K562 (cell line): Measurements from ENCODE around the gene STK26. TPM values are rescaled to one million over a fixed set of nuclear protein-coding genes. Genes with fewer than 3 reads are reported as not detected.
A peak's percentile ranks its signal among the peaks of the same experiment; 100 is the strongest.

ENCODE experiments used
- ATAC-seq: fragments of 200-7000 bp; cut with Tn5 transposase; 3 replicates; pipeline ENCODE4 v1.9.1; 2020; ENCODE audit warnings: moderate library complexity
- BruUV-seq: library from RNA; stranded (reverse); fragments of 400-500 nt; replicated peaks from 2 replicates; lab custom pipeline; 2021; lab: Mats Ljungman, UMichigan
- CTCF ChIA-PET: fragments of 300-600 bp; formaldehyde crosslinking; extraction: SDS; loops from one replicate; lab custom pipeline; 2021; ENCODE audit warnings: low intra/inter-chr PET ratio; lab: Yijun Ruan, JAX
- POLR2A ChIA-PET: fragments of 300-600, 350-650 bp; sonication (Branson Sonifier 250); formaldehyde crosslinking; extraction: SDS; loops from one replicate; lab custom pipeline; 2021; ENCODE audit warnings: antibody characterized with exemption, inconsistent platforms; lab: Yijun Ruan, JAX
- DNase-seq, 4 experiments: peaks; one replicate each; pipeline versions ENCODE4 v3.0.0 to v3.0.0-alpha.2; 2011 to 2018; ENCODE audit warnings: low spot score in 3 of 4, mixed read lengths in 3 of 4; ENCODE audit errors: extremely low read depth in 1 of 4
- FAIRE-seq: peaks from 2 replicates; lab custom pipeline; 2011; peaks lifted over from hg19 to GRCh38; lab: Jason Lieb, UNC
- H2AFZ ChIP-seq: 2 replicates; pipeline ENCODE4 v1.6.0; 2011; ENCODE audit warnings: low read depth, low read length, control low read depth, inconsistent platforms
- H3K27ac ChIP-seq: fragments of 200-600 bp; 3 replicates; pipeline ENCODE4 v1.8.0; 2011; ENCODE audit warnings: low read depth, mild to moderate bottlenecking, control low read depth, inconsistent platforms, low read length, moderate library complexity, mixed read lengths; ENCODE audit errors: extremely low read depth
- H3K27me3 ChIP-seq, 2 experiments: fragments of 300-600 bp in 1 of 2; 2 replicates in 1 of 2; 3 replicates in 1 of 2; pipeline versions ENCODE4 v1.6.0 to v1.8.0; 2011; ENCODE audit warnings: inconsistent platforms in 2 of 2, low read length in 2 of 2, mild to moderate bottlenecking in 1 of 2, mixed read lengths in 1 of 2, moderate library complexity in 1 of 2; ENCODE audit not compliant: control insufficient read depth in 2 of 2, insufficient read depth in 2 of 2
- H3K36me3 ChIP-seq: fragments of 300-600 bp; 3 replicates; pipeline ENCODE4 v1.8.0; 2011; ENCODE audit warnings: mild to moderate bottlenecking, low read length, inconsistent platforms; ENCODE audit not compliant: control insufficient read depth, insufficient read depth
- H3K4me1 ChIP-seq, 2 experiments: fragments of 200-600 bp in 1 of 2; replicated peaks in 1 of 2; 2 replicates in 1 of 2; 3 replicates in 1 of 2; pipeline versions ENCODE4 v1.5.1 to v1.8.0; 2011; ENCODE audit warnings: inconsistent platforms in 2 of 2, low read length in 2 of 2, mild to moderate bottlenecking in 1 of 2, mixed read lengths in 1 of 2, moderate library complexity in 1 of 2; ENCODE audit not compliant: control insufficient read depth in 2 of 2, insufficient read depth in 2 of 2
- H3K4me2 ChIP-seq: 2 replicates; pipeline ENCODE4 v1.6.1; 2011; ENCODE audit warnings: low read length, control low read depth, inconsistent platforms, mixed read lengths; ENCODE audit not compliant: insufficient read depth
- H3K4me3 ChIP-seq: fragments of 200-600 bp; sonication (generic), shearing (Covaris generic); 2 replicates; pipeline ENCODE4 v1.5.1; 2016; ENCODE audit warnings: control low read depth, inconsistent platforms
- H3K79me2 ChIP-seq: fragments of 200-600 bp; 3 replicates; pipeline ENCODE4 v1.8.0; 2011; ENCODE audit warnings: low read length, inconsistent platforms; ENCODE audit not compliant: control insufficient read depth, insufficient read depth
- H3K9ac ChIP-seq, 2 experiments: 2 replicates each; pipeline versions ENCODE4 v1.6.0 to v1.6.1; 2011; ENCODE audit warnings: low read depth in 2 of 2, low read length in 2 of 2, control low read depth in 1 of 2, inconsistent platforms in 1 of 2, mild to moderate bottlenecking in 1 of 2, mixed read lengths in 1 of 2; ENCODE audit not compliant: insufficient read depth in 1 of 2
- H3K9me1 ChIP-seq: one replicate; pipeline ENCODE4 v1.6.0; 2011; ENCODE audit warnings: inconsistent platforms, mild to moderate bottlenecking, low read length, moderate library complexity; ENCODE audit not compliant: control insufficient read depth, insufficient read depth
- H3K9me3 ChIP-seq: replicated peaks from 2 replicates; pipeline ENCODE4 v1.5.1; 2011; ENCODE audit warnings: low read depth, low read length, inconsistent platforms; ENCODE audit not compliant: control insufficient read depth, insufficient read depth
- H4K20me1 ChIP-seq: replicated peaks from 2 replicates; pipeline ENCODE4 v1.6.1; 2011; ENCODE audit warnings: low read length, inconsistent platforms, mixed read lengths; ENCODE audit not compliant: control insufficient read depth, insufficient read depth
- CGGBP1 ChIP-seq: fragments of 250-450 bp; sonication (Bioruptor Pico); IDR thresholded peaks from 2 replicates; pipeline ENCODE4 v1.9.0; 2021; ENCODE audit warnings: mild to moderate bottlenecking
- CREB5 ChIP-seq: fragments of 250-450 bp; sonication (Bioruptor Pico); IDR thresholded peaks from 2 replicates; pipeline ENCODE4 v1.5.0; 2020; ENCODE audit warnings: mild to moderate bottlenecking
- DPF2 ChIP-seq: fragments of 450-650 bp; IDR thresholded peaks from 2 replicates; pipeline ENCODE4 v1.6.1; 2016
- ETS1 ChIP-seq: conservative IDR thresholded peaks from 2 replicates; pipeline ENCODE4 v1.6.1; 2011; ENCODE audit warnings: low read depth, mild to moderate bottlenecking, low read length; ENCODE audit not compliant: control insufficient read depth
- GTF2A2 ChIP-seq: IDR thresholded peaks from 2 replicates; pipeline ENCODE4 v1.6.1; 2016; ENCODE audit warnings: mild to moderate bottlenecking, missing genetic modification characterization, missing compliant biosample characterization
- HMG20A ChIP-seq: fragments of 450-650 bp; formaldehyde crosslinking; conservative IDR thresholded peaks from 2 replicates; pipeline ENCODE4 v1.4.0; 2020; ENCODE audit warnings: mild to moderate bottlenecking, mixed read lengths
- NBN ChIP-seq: fragments of 450-650 bp; IDR thresholded peaks from 2 replicates; pipeline ENCODE4 v1.6.1; 2016; ENCODE audit warnings: low read depth, mild to moderate bottlenecking
- PPARD ChIP-seq: fragments of 250-450 bp; sonication (Bioruptor Pico); IDR thresholded peaks from 2 replicates; pipeline ENCODE4 v1.8.0; 2022; ENCODE audit warnings: inconsistent platforms, mild to moderate bottlenecking, moderate library complexity
- PRDM10 ChIP-seq: fragments of 450-650 bp; IDR thresholded peaks from 2 replicates; pipeline ENCODE4 v1.6.1; 2018; ENCODE audit not compliant: partially characterized antibody
- SLC30A9 ChIP-seq: fragments of 250-450 bp; sonication (Bioruptor Pico); IDR thresholded peaks from 2 replicates; pipeline ENCODE4 v1.8.0; 2022; ENCODE audit warnings: mild to moderate bottlenecking, moderate library complexity
- SMAD1 ChIP-seq: fragments of 150-350 bp; IDR thresholded peaks from 2 replicates; pipeline ENCODE4 v1.6.1; 2014; ENCODE audit warnings: low read length, low read depth; ENCODE audit not compliant: partially characterized antibody
- TRIM24 ChIP-seq, 2 experiments: fragments of 450-650 bp; IDR thresholded peaks; 2 replicates each; pipeline ENCODE4 v1.6.1; 2016
- ZNF696 ChIP-seq: fragments of 250-450 bp; sonication (Bioruptor Pico); conservative IDR thresholded peaks from 2 replicates; pipeline ENCODE4 v1.4.0; 2020; ENCODE audit warnings: mild to moderate bottlenecking, moderate library complexity
- WGBS: fragments of 100-300 bp; shearing (Covaris generic); methylation state at CpG from one replicate; pipeline ENCODE4 v1.1.6; 2016; ENCODE audit warnings: low coverage, mixed read lengths; ENCODE audit not compliant: insufficient coverage; ENCODE audit errors: missing lambda C conversion rate; 5-methylcytosine and 5-hydroxymethylcytosine counted together
- in situ Hi-C: fragments of 300-500 bp; cut with MboI; formaldehyde crosslinking; loops from 4 replicates; pipeline ENCODE4 v1.15.0; 2018; ENCODE audit warnings: inconsistent platforms, mixed read lengths
- intact Hi-C: fragments of 100-400 bp; cut with micrococcal nuclease; formaldehyde crosslinking; loops from 2 replicates; pipeline ENCODE4 v1.14.2; 2022
- polyA plus RNA-seq, 8 experiments: library from polyadenylated mRNA; depleted of rRNA in 4 of 8; stranded (reverse) in 5 of 8; unstranded in 3 of 8; fragments of >200 nt; fragmentation: Nextera tagmentation in 2 of 8; fragmentation: Illumina TruSeq in 1 of 8; extraction: Ambion mirVana in 2 of 8; extraction: Trizol in 1 of 8; gene quantifications; 2 replicates each; pipeline versions ENCODE4 v1.2.1 to v1.2.3, GENCODE V29; 2011 to 2014; ENCODE audit warnings: inconsistent platforms in 1 of 8, missing spikeins in 1 of 8
- total RNA-seq, 7 experiments: library from RNA; depleted of rRNA in 6 of 7; stranded (reverse); fragments of >200 nt in 6 of 7; fragmentation: Illumina TruSeq in 2 of 7; extraction: Trizol in 2 of 7; gene quantifications; 2 replicates each; pipeline versions ENCODE4 v1.2.1 to v1.2.3, GENCODE V29; 2011 to 2021; ENCODE audit warnings: low replicate concordance in 1 of 7

The STK26 gene
- total and polyA plus RNA-seq, 9 of the 15 experiments (the other 6 are each of a cell fraction or from before 2014, with no cell fraction given): 28.1 to 72.9 (median 50.1) TPM

GRCh38 chrX:132043977-132044376 is 20.9 kb downstream of the STK26 start (continued):
- no peak for TF ChIP-seq HMG20A (CRISPR knock-in tag)
- TF ChIP-seq PRDM10: no peak
- TF ChIP-seq TRIM24 (IDR thresholded peaks at IDR 0.05): no peak

GRCh38 chrX:132044953-132045352 is 21.9 kb downstream of the STK26 start:
- peak overlapping the region; percentile 48; the same call in 2 of the 3 replicates for H3K27ac ChIP-seq
- peak; percentile 93 for ATAC-seq
- peaks cover 5% of the 10 kb centered on the region; the same call in 1 of the 2 replicates for H4K20me1 ChIP-seq
- CTCF ChIA-PET: no interaction called here
- peak; percentile 95 for FAIRE-seq
- intact Hi-C loops (loop anchor here (2.0 kb wide), 1 partner anchor 22 kb away; the partner anchor contains the start of gene STK26), in situ Hi-C loops (no loop called here)
- no peak overlapping the region for H2AFZ ChIP-seq
- H3K9me1 ChIP-seq: no peaks in the 10 kb centered on the region
- POLR2A ChIA-PET: interaction anchor here (1.4 kb wide), 1 partner anchor 21 kb away, joined by 7 read pairs; no protein-coding TSS in a partner anchor
- no peak overlapping the region for H3K4me3 ChIP-seq
- no TSS peak for BruUV-seq
- peak; percentile 12 to 69 (median 38) for DNase-seq
- H3K36me3 ChIP-seq: peaks cover 10% of the 10 kb centered on the region; the same call in 1 of the 3 replicates
- no peak overlapping the region for H3K9ac ChIP-seq
- no peaks in the 10 kb centered on the region for H3K27me3 ChIP-seq
- WGBS: 0% methylated on average over 4 of the region's 4 CpGs
- H3K4me1 ChIP-seq: peaks cover 0 to 20% of the 10 kb centered on the region in 2 experiments; a peak in 3 of 5 replicates
- H3K4me2 ChIP-seq: no peak overlapping the region; the same call in 1 of the 2 replicates
- H3K79me2 ChIP-seq: peaks cover 94% of the 10 kb centered on the region
- H3K9me3 ChIP-seq: no peaks in the 10 kb centered on the region
- TF ChIP-seq ETS1 (no peak), CREB5 (CRISPR knock-in tag) (no peak), SLC30A9 (CRISPR knock-in tag) (no peak), CGGBP1 (CRISPR knock-in tag) (no peak), SMAD1 (no peak), NBN (0 out of 2 replicates have a peak, but pooled peaks have one; percentile 24), PPARD (CRISPR knock-in tag) (no peak), GTF2A2 (tag) (no peak), DPF2 (peak; percentile 88), ZNF696 (no peak)
